Mesenchymal stem cell (in vitro differentiated cells and primary cell): Measurements from ENCODE around the gene DAP3.
"Not testable (repeated sequence)": the region's sequence is repeated elsewhere in the genome, so short reads cannot be mapped to it uniquely, and the experiment has no call there.

ENCODE experiments used
- DNase-seq: peaks from one replicate; pipeline ENCODE4 v3.0.0-alpha.2; 2013
- H2AFZ ChIP-seq: one replicate; pipeline ENCODE4 v1.6.1; 2013; ENCODE audit warnings: low read depth, mild to moderate bottlenecking, control low read depth, inconsistent platforms, low read length, moderate library complexity
- H2AK5ac ChIP-seq: 2 replicates; pipeline ENCODE4 v1.6.1; 2013; ENCODE audit warnings: low read length, moderate library complexity, mild to moderate bottlenecking, inconsistent platforms; ENCODE audit not compliant: severe bottlenecking
- H2BK120ac ChIP-seq: one replicate; pipeline ENCODE4 v1.6.1; 2013; ENCODE audit warnings: low read depth, mild to moderate bottlenecking, inconsistent platforms, low read length, moderate library complexity
- H2BK12ac ChIP-seq, 2 experiments: one replicate each; pipeline ENCODE4 v1.6.1; 2013; ENCODE audit warnings: inconsistent platforms in 2 of 2, low read length in 2 of 2, mild to moderate bottlenecking in 2 of 2, moderate library complexity in 2 of 2, control low read depth in 1 of 2
- H2BK15ac ChIP-seq: one replicate; pipeline ENCODE4 v1.6.1; 2013; ENCODE audit warnings: mild to moderate bottlenecking, low read depth, inconsistent platforms; ENCODE audit not compliant: poor library complexity, severe bottlenecking
- H2BK5ac ChIP-seq: 2 replicates; pipeline ENCODE4 v1.6.1; 2013; ENCODE audit warnings: low read depth, mild to moderate bottlenecking, low read length, control low read depth, inconsistent platforms; ENCODE audit not compliant: poor library complexity, severe bottlenecking
- H3K14ac ChIP-seq, 2 experiments: one replicate each; pipeline ENCODE4 v1.6.1; 2013; ENCODE audit warnings: inconsistent platforms in 2 of 2, low read length in 2 of 2, control low read depth in 1 of 2, mild to moderate bottlenecking in 1 of 2, moderate library complexity in 1 of 2
- H3K18ac ChIP-seq, 2 experiments: one replicate each; pipeline ENCODE4 v1.6.1; 2013; ENCODE audit warnings: inconsistent platforms in 2 of 2, low read length in 2 of 2, control low read depth in 1 of 2, low read depth in 1 of 2, mild to moderate bottlenecking in 1 of 2
- H3K23ac ChIP-seq, 2 experiments: one replicate each; pipeline ENCODE4 v1.6.1; 2013; ENCODE audit warnings: inconsistent platforms in 2 of 2, low read length in 2 of 2, mild to moderate bottlenecking in 2 of 2, moderate library complexity in 2 of 2, control low read depth in 1 of 2
- H3K27ac ChIP-seq: 2 replicates; pipeline ENCODE4 v1.5.1; 2013; ENCODE audit warnings: mild to moderate bottlenecking, moderate library complexity, low read length, control low read depth, inconsistent platforms; ENCODE audit not compliant: poor library complexity, severe bottlenecking
- H3K27me3 ChIP-seq, 2 experiments: 2 replicates each; pipeline versions ENCODE4 v1.6.1 to v1.7.0; 2013; ENCODE audit warnings: low read length in 2 of 2, mild to moderate bottlenecking in 2 of 2, moderate library complexity in 2 of 2, control low read depth in 1 of 2, inconsistent platforms in 1 of 2; ENCODE audit not compliant: control insufficient read depth in 1 of 2, insufficient read depth in 1 of 2
- H3K36me3 ChIP-seq, 2 experiments: 2 replicates each; pipeline versions ENCODE4 v1.6.1 to v1.7.0; 2013; ENCODE audit warnings: low read length in 2 of 2, control low read depth in 1 of 2, inconsistent platforms in 1 of 2, low read depth in 1 of 2, mild to moderate bottlenecking in 1 of 2; ENCODE audit not compliant: insufficient read depth in 2 of 2, control insufficient read depth in 1 of 2
- H3K4ac ChIP-seq, 2 experiments: one replicate each; pipeline ENCODE4 v1.6.1; 2013; ENCODE audit warnings: inconsistent platforms in 2 of 2, low read length in 2 of 2, mild to moderate bottlenecking in 2 of 2, moderate library complexity in 2 of 2, control low read depth in 1 of 2, low read depth in 1 of 2
- H3K4me1 ChIP-seq: 2 replicates; pipeline ENCODE4 v1.6.1; 2013; ENCODE audit warnings: low read depth, low read length, control low read depth; ENCODE audit not compliant: control insufficient read depth, insufficient read depth
- H3K4me2 ChIP-seq: 2 replicates; pipeline ENCODE4 v1.6.1; 2013; ENCODE audit warnings: low read length, mild to moderate bottlenecking, inconsistent platforms; ENCODE audit not compliant: poor library complexity, severe bottlenecking
- H3K4me3 ChIP-seq, 2 experiments: 2 replicates each; pipeline versions ENCODE4 v1.5.1 to v1.7.0; 2013; ENCODE audit warnings: low read length in 2 of 2, mild to moderate bottlenecking in 2 of 2, control low read depth in 1 of 2, low read depth in 1 of 2; ENCODE audit not compliant: insufficient read depth in 1 of 2
- H3K79me1 ChIP-seq: replicated peaks from 2 replicates; pipeline ENCODE4 v1.6.1; 2013; ENCODE audit warnings: mild to moderate bottlenecking, control low read depth, low read length, inconsistent platforms; ENCODE audit not compliant: poor library complexity, severe bottlenecking
- H3K9ac ChIP-seq: 2 replicates; pipeline ENCODE4 v1.7.0; 2013; ENCODE audit warnings: mild to moderate bottlenecking, low read length, moderate library complexity
- H3K9me3 ChIP-seq: 2 replicates; pipeline ENCODE4 v1.7.0; 2013; ENCODE audit warnings: mild to moderate bottlenecking, low read length; ENCODE audit not compliant: control insufficient read depth
- H4K8ac ChIP-seq: one replicate; pipeline ENCODE4 v1.6.1; 2013; ENCODE audit warnings: inconsistent platforms, mild to moderate bottlenecking, low read length, moderate library complexity
- H4K91ac ChIP-seq: one replicate; pipeline ENCODE4 v1.6.1; 2013; ENCODE audit warnings: mild to moderate bottlenecking, low read length, inconsistent platforms
- WGBS: methylation state at CpG from one replicate; pipeline ENCODE4 v1.1.7; 2013; ENCODE audit warnings: mixed read lengths; 5-methylcytosine and 5-hydroxymethylcytosine counted together

The DAP3 gene

GRCh38 chr1:155715056-155715455 is 26.2 kb downstream of the DAP3 start:
- H4K8ac ChIP-seq, H3K4me3 ChIP-seq, H2AFZ ChIP-seq, H3K27me3 ChIP-seq, H3K14ac ChIP-seq, H3K9ac ChIP-seq, H3K4me2 ChIP-seq, H2BK5ac ChIP-seq, H2BK15ac ChIP-seq, H2AK5ac ChIP-seq, H2BK120ac ChIP-seq, H3K27ac ChIP-seq, H2BK12ac ChIP-seq, H3K4me1 ChIP-seq, H3K4ac ChIP-seq, DNase-seq, H3K9me3 ChIP-seq, H3K23ac ChIP-seq, H4K91ac ChIP-seq, H3K18ac ChIP-seq: not testable (repeated sequence)
- peaks cover 28% of the 10 kb centered on the region for H3K79me1 ChIP-seq
- 100% methylated on average over 3 of the region's 3 CpGs for WGBS
- H3K36me3 ChIP-seq, result peaks cover 10 to 50% of the 10 kb centered on the region in 2 experiments

DNA sequence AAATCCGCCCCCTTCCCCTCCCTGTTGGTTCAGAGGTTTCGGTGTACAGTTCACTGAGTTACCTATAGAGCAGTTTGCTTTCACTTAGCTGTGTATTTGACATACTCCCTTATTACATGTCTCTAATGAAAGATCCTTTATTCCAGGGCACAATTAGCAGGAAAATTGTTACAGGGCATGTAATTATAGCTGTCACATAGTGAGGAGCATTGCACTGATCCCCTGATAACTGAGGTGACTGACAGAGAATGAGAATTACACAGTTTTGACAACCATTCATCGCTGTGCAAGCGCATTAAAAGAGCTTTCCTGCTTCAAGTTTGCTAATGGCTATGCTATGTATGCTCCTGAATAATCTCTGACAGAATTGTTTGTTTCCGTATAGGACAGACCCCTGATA is 26.9 kb downstream of the DAP3 start:
- Histone ChIP-seq H4K8ac (no peak overlapping the region), H2BK120ac (no peak overlapping the region), H3K18ac (no peak overlapping the region), H2AK5ac (no peak overlapping the region), H3K4me1 (no peaks in the 10 kb centered on the region), H3K9ac (no peak overlapping the region), H3K4me2 (no peak overlapping the region), H4K91ac (no peak overlapping the region), H3K4me3 (no peak overlapping the region), H3K27me3 (no peaks in the 10 kb centered on the region), H3K9me3 (no peaks in the 10 kb centered on the region), H3K79me1 (peaks cover 28% of the 10 kb centered on the region), H3K23ac (no peak overlapping the region), H3K27ac (no peak overlapping the region), H3K36me3 (peaks cover 14 to 47% of the 10 kb centered on the region in 2 experiments), H2BK15ac (no peak overlapping the region), H2BK12ac (no peak overlapping the region), H2BK5ac (no peak overlapping the region), H3K4ac (no peak overlapping the region), H3K14ac (no peak overlapping the region), H2AFZ (no peak overlapping the region)
- DNase-seq, result no peak
- WGBS, result 99% methylated on average over 3 of the region's 5 CpGs

GRCh38 chr1:155717041-155717440 is 28.1 kb downstream of the DAP3 start:
- no peak overlapping the region for H2AK5ac ChIP-seq
- no peak overlapping the region for H2BK12ac ChIP-seq
- H3K4me3 ChIP-seq, result no peak overlapping the region
- DNase-seq, result no peak
- no peak overlapping the region for H2BK120ac ChIP-seq
- H2BK15ac ChIP-seq, result no peak overlapping the region
- no peak overlapping the region for H3K4me2 ChIP-seq
- no peak overlapping the region for H4K91ac ChIP-seq
- H3K18ac ChIP-seq, result no peak overlapping the region
- no peak overlapping the region for H3K9ac ChIP-seq
- 94% methylated on average over 7 of the region's 7 CpGs for WGBS
- no peak overlapping the region for H3K23ac ChIP-seq
- H2BK5ac ChIP-seq, result no peak overlapping the region
- no peak overlapping the region for H4K8ac ChIP-seq
- H3K14ac ChIP-seq, result no peak overlapping the region
- no peaks in the 10 kb centered on the region for H3K4me1 ChIP-seq
- peaks cover 14 to 55% of the 10 kb centered on the region in 2 experiments for H3K36me3 ChIP-seq
- H2AFZ ChIP-seq, result no peak overlapping the region
- no peak overlapping the region for H3K27ac ChIP-seq
- no peaks in the 10 kb centered on the region for H3K27me3 ChIP-seq
- H3K9me3 ChIP-seq, result no peaks in the 10 kb centered on the region
- H3K79me1 ChIP-seq, result peaks cover 31% of the 10 kb centered on the region
- no peak overlapping the region for H3K4ac ChIP-seq

- H3K27me3 ChIP-seq, H2BK12ac ChIP-seq, H3K23ac ChIP-seq, H3K27ac ChIP-seq, H2BK15ac ChIP-seq, H2AK5ac ChIP-seq, H3K4me2 ChIP-seq, H3K4me1 ChIP-seq, H3K4me3 ChIP-seq, H2BK120ac ChIP-seq, H3K18ac ChIP-seq, H2AFZ ChIP-seq, H3K14ac ChIP-seq, H3K4ac ChIP-seq, H3K9me3 ChIP-seq, H4K8ac ChIP-seq, H2BK5ac ChIP-seq, H4K91ac ChIP-seq, H3K9ac ChIP-seq, DNase-seq: not testable (repeated sequence)
- 99% methylated on average over 4 of the region's 6 CpGs for WGBS
- Histone ChIP-seq H3K79me1 (peaks cover 36% of the 10 kb centered on the region), H3K36me3 (peaks cover 21 to 54% of the 10 kb centered on the region in 2 experiments)
Observed at GRCh38 chr1:155718524-155719115, 29.7 kb downstream of the DAP3 start.
